HG03095 (cell line): ENCODE measurements around the gene C11orf68.
A peak's percentile ranks its signal among the peaks of the same experiment; 100 is the strongest.
"Not testable (repeated sequence)": the region's sequence is repeated elsewhere in the genome, so short reads cannot be mapped to it uniquely, and the experiment has no call there.

Source experiments
- ATAC-seq: cut with Tn5 transposase; IDR thresholded peaks from one replicate; pipeline ENCODE4 v1.9.1; 2021; ENCODE audit warnings: moderate library complexity; ENCODE audit not compliant: unreplicated experiment

Gene C11orf68

GRCh38 chr11:65915821-65916251, 3.0 kb downstream of the C11orf68 start:
- ATAC-seq, result no peak

GRCh38 chr11:65915101-65915820, 3.6 kb downstream of the C11orf68 start:
- no peak for ATAC-seq

GRCh38 chr11:65912845-65913244, 6.0 kb downstream of the C11orf68 start:
- ATAC-seq, result no peak

GRCh38 chr11:65911682-65912568, 6.9 kb downstream of the C11orf68 start:
- no peak for ATAC-seq

GRCh38 chr11:65907878-65908277, 11.0 kb downstream of the C11orf68 start:
- ATAC-seq, result no peak

- no peak for ATAC-seq
These were observed 12.3 kb downstream of the C11orf68 start for GRCh38 chr11:65906602-65907001.

GRCh38 chr11:65903715-65904114, 15.1 kb downstream of the C11orf68 start:
- no peak for ATAC-seq

GRCh38 chr11:65903068-65903481, 15.8 kb downstream of the C11orf68 start:
- no peak for ATAC-seq

- no peak for ATAC-seq
These were observed 18.0 kb downstream of the C11orf68 start for GRCh38 chr11:65900899-65901180.

- ATAC-seq, result peak; percentile 64
These were observed 18.6 kb downstream of the C11orf68 start, which contains the start of gene FOSL1 for GRCh38 chr11:65900125-65900898. Gene FOSL1, minus strand, starts transcription at chr11:65900388. Its CDS starts 49 bp downstream, at chr11:65900339.

- ATAC-seq, result peak; percentile 12
These were observed 19.3 kb downstream of the C11orf68 start for GRCh38 chr11:65899356-65900124.

- ATAC-seq, result no peak
These were observed 20.1 kb downstream of the C11orf68 start for GRCh38 chr11:65898656-65899355.

GRCh38 chr11:65897020-65897471, 21.8 kb downstream of the C11orf68 start:
- ATAC-seq, result no peak

GRCh38 chr11:65896034-65896999, 22.5 kb downstream of the C11orf68 start:
- no peak for ATAC-seq

GRCh38 chr11:65895482-65895981, 23.3 kb downstream of the C11orf68 start:
- no peak for ATAC-seq

- no peak for ATAC-seq
These were observed 24.7 kb downstream of the C11orf68 start for GRCh38 chr11:65894034-65894591.

GRCh38 chr11:65892661-65893317, 26.1 kb downstream of the C11orf68 start:
- no peak for ATAC-seq

GRCh38 chr11:65892137-65892540, 26.7 kb downstream of the C11orf68 start:
- ATAC-seq, result not testable (repeated sequence)
